HPDE6-E6E7 (cell line): ENCODE data around the gene NEXMIF.
"Not testable (repeated sequence)": the region's sequence is repeated elsewhere in the genome, so short reads cannot be mapped to it uniquely, and the experiment has no call there.

ENCODE experiments used
- DNase-seq: peaks from one replicate; pipeline ENCODE4 v3.0.0; 2011; ENCODE audit warnings: missing footprints; ENCODE audit errors: extremely low spot score

Gene NEXMIF

DNA sequence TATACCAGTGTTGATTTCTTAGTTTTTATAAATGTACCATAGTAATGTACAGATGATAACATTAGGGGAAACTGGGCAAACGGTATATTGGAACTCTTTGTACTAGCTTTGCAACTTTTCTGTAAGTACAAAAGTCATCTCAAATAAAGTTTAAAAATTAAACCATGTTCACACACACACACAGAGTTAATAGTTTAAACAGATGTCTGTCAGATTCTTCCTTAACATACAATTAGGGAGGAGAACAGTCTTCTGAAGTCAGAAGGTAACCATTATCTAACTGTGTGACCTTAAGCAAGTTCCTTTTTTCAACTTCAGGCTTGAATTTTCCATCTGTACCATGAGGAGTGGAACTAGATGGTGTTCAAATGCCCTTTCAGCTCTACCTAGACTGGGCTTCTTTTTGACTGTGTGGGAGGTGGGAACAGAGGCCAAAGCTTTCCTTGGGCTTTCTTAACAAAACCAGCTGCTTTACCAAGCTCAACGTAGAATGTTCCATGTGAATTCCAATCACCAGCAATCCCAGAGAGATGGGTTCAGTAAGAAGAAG is 127.8 kb downstream of the NEXMIF start:
- DNase-seq, result no peak

GRCh38 chrX:74788545-74789086 is 136.6 kb downstream of the NEXMIF start:
- DNase-seq, result no peak

DNA sequence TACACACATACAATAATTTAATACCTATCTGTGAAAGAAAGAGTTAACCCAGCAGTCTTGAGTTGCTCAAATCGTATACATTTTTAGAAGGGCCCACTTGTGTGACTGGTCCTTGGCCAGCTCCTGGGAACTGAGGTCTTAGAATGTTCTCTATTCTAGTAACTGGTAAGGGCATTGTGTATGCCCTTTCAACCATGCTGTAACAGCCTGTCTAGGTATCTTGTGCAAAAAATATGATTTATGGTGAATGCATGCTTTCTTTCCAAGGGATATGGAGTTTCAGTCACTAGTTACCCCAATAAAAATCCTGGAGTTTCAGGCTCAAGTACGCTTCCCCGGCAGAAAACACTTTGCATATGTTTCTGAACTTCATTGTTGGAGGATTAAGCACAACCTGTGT is 140.6 kb downstream of the NEXMIF start:
- DNase-seq, result no peak

GRCh38 chrX:74781507-74782034 is 143.7 kb downstream of the NEXMIF start:
- no peak for DNase-seq

DNA sequence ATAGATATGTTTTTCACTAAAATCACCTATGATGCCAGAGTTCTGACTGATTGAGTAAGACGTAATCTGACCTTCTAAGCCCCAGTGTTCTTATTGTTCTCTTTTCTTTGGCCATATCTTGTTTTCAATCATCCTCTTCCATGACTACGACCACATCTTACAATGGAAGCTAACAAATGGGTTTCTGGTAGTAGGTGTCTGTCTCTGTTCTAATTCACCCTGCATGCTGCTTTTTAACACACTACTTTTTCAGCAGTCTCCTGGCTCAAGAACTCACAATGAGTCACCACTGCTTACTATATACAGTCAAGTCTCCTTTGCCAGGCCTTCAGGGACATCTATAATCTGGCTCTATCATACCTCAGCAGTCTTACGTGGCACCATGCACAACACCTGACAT is 146.1 kb downstream of the NEXMIF start:
- no peak for DNase-seq

- DNase-seq, result no peak
Measured at GRCh38 chrX:74774988-74775387, 150.3 kb downstream of the NEXMIF start.

DNA sequence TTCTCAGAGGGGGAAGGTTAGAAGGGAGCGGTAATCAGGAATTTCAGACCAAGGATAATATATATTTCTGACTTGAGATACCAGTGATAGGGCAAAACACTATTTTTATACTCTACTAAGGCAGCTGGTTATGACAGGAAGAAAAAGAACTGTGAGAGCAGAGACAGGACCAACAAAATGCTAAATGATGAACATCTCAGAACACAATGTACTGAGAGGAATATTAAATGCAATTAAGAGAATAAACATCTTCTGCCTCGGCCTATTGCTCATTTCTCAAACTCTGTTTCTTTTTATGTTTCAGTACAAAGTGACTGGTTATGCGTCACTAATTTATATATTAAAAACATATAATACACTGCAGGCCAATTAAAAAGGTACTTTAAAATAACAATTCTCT is 188.8 kb downstream of the NEXMIF start:
- no peak for DNase-seq

GRCh38 chrX:74705269-74705668 is 220.0 kb downstream of the NEXMIF start:
- no peak for DNase-seq

DNA sequence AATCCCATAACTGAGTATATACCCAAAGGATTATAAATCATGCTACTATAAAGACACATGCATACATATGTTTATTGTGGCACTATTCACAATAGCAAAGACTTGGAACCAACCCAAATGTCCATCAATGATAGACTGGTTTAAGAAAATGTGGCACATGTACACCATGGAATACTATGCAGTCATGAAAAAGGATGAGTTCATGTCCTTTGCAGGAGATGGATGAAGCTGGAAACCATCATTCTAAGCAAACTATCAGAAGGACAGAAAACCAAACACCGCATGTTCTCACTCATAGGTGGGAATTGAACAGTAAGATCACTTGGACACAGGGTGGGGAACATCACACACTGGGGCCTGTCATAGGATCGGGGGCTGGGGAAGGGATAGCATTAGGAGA is 223.9 kb downstream of the NEXMIF start:
- not testable (repeated sequence) for DNase-seq

- no peak for DNase-seq
Measured at GRCh38 chrX:74684466-74684865, 240.8 kb downstream of the NEXMIF start.
